NCI-H526 (cell line): ENCODE measurements around the gene MOSPD3.
A peak's percentile ranks its signal among the peaks of the same experiment; 100 is the strongest.
"Not testable (repeated sequence)": the region's sequence is repeated elsewhere in the genome, so short reads cannot be mapped to it uniquely, and the experiment has no call there.

Experiments
- DNase-seq, 2 experiments: peaks; one replicate each; lab custom pipeline; 2025; lab: John Stamatoyannopoulos, UW

MOSPD3 gene

GRCh38 chr7:100626055-100626454 lies 13.7 kb downstream of the MOSPD3 start:
- DNase-seq: no peak

- DNase-seq: peak; percentile 64 to 89
Observed at GRCh38 chr7:100626530-100627237, 14.3 kb downstream of the MOSPD3 start.

GRCh38 chr7:100627238-100627549 lies 14.9 kb downstream of the MOSPD3 start:
- no peak for DNase-seq

GRCh38 chr7:100629117-100629716 lies 16.9 kb downstream of the MOSPD3 start:
- DNase-seq: peak in 1 of 2 experiments; percentile 72

- DNase-seq: no peak
Observed at GRCh38 chr7:100630066-100630465, 17.7 kb downstream of the MOSPD3 start.

GRCh38 chr7:100632951-100633717 lies 20.8 kb downstream of the MOSPD3 start:
- DNase-seq: peak; percentile 64 to 84

GRCh38 chr7:100639995-100640516 lies 27.7 kb downstream of the MOSPD3 start:
- DNase-seq: no peak

GRCh38 chr7:100640517-100641440 lies 28.4 kb downstream of the MOSPD3 start:
- DNase-seq: no peak

- DNase-seq: no peak
Observed at GRCh38 chr7:100641463-100641859, 29.1 kb downstream of the MOSPD3 start, which contains the start of gene TFR2. TSS of gene TFR2 (minus strand) at chr7:100641552. CDS start at chr7:100641509, 43 bp downstream.

GRCh38 chr7:100641860-100642533 lies 29.7 kb downstream of the MOSPD3 start:
- no peak for DNase-seq

- DNase-seq: peak in 1 of 2 experiments; percentile 67
Observed at GRCh38 chr7:100642534-100642907, 30.2 kb downstream of the MOSPD3 start.

GRCh38 chr7:100649826-100650565 lies 37.7 kb downstream of the MOSPD3 start:
- DNase-seq: no peak

- DNase-seq: no peak
Observed at GRCh38 chr7:100654908-100655831, 42.8 kb downstream of the MOSPD3 start.

- peak; percentile 57 to 93 for DNase-seq
Observed at GRCh38 chr7:100655908-100656674, 43.8 kb downstream of the MOSPD3 start, which contains the start of gene ACTL6B. TSS of gene ACTL6B (minus strand) at chr7:100656448. CDS start at chr7:100656354, 94 bp downstream.

- not testable (repeated sequence) for DNase-seq
Observed at GRCh38 chr7:100662194-100662776, 49.9 kb downstream of the MOSPD3 start.
